ENCODE measurements around the gene ZFY. TPM values are rescaled to one million over a fixed set of nuclear protein-coding genes. Genes with fewer than 3 reads are reported as not detected.

Gene ZFY
- total RNA-seq, 1 donor from 2014 or later = 18.4 TPM

Other genes starting within 250 kb of the ZFY start
- gene SRY, start 147.7 kb upstream of the ZFY start, total RNA-seq = not detected in 2 replicates
- gene RPS4Y1, start 93.8 kb upstream of the ZFY start, total RNA-seq = 253 and 257 TPM in 2 replicates